HUDEP-2 (cell line): ENCODE results near the gene IFI27L1.
A peak's percentile ranks its signal among the peaks of the same experiment; 100 is the strongest.

ENCODE experiments used
- DNase-seq, 76 experiments: peaks; one replicate each; lab custom pipeline; 2025; ENCODE audit not compliant: unreplicated experiment in 76 of 76; lab: John Stamatoyannopoulos, UW

The IFI27L1 gene

DNA sequence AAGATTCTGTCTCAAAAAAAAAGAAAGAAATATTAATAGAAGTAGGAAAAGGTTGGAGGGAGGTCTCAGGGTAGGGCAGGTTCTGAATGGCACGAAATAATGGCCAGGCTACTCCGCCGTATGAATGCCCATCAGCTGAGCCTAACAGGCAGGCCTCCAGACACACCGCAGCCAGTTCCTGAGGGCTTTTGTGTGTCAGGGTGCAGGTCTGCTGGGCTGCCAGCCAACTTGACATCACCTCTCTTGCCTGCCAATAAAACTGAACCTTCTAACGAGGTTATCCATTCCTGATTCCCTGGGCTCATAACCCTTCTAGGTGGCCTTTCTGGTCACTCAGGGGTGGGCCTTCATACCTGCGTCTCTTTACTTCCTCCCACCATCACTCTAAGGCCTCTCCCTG, 32.4 kb downstream of the IFI27L1 start:
- DNase-seq = peak in 3 of 76 experiments; percentile 4 to 9 (median 9)

- no peak for DNase-seq
Measured at GRCh38 chr14:94113908-94114588, 32.9 kb downstream of the IFI27L1 start.

- DNase-seq = no peak
Measured at GRCh38 chr14:94114589-94115057, 33.5 kb downstream of the IFI27L1 start.

DNA sequence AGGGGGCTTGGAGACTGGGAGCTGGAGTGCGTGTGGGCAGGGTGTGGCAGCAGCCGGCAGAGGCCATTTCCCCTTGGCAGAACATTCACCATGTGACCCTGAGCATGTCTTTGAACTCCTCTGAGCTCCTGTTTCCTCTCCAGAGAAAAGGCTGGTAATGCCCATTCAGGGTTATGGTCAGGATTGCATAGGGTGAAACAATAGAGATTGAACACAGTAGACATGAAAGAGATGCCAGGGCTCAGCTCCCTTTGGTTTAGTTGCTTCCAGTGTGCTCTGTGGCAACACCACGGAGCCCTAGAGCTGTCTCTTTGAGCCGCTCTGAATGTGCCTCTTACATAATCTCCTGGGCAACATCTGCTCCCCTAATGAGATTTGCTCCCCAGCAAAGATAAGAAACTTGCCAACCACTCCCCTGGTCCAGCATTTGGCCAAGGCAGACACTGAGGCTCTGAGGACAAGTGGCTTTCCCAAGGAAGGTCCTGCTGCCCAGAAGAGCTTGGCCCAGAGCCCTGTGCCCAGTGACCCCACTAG, 34.0 kb downstream of the IFI27L1 start:
- peak in 70 of 76 experiments; percentile 6 to 83 (median 46) for DNase-seq

- DNase-seq = no peak
Measured at GRCh38 chr14:94115631-94116030, 34.5 kb downstream of the IFI27L1 start.

DNA sequence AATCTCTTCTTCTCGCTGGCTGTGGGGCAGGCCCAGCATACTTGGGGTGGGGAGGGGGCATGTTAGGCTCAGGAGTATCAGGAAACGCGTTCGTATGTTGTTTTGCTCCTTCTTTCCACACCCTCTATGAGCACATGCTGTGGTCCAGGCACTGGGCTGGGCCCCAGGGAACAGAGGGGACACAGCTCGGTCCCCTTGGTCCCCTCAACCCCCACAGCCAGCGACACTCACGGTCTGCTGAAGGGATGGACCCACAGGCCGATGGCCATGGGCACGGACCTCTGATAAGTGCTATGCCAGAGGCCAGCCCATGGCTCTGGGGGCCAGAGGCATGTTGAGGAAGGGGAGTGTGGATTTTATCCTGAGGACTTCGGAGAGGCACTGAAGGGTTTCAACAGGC, 35.6 kb downstream of the IFI27L1 start:
- no peak for DNase-seq

GRCh38 chr14:94117856-94118255, 36.7 kb downstream of the IFI27L1 start:
- DNase-seq = no peak

DNA sequence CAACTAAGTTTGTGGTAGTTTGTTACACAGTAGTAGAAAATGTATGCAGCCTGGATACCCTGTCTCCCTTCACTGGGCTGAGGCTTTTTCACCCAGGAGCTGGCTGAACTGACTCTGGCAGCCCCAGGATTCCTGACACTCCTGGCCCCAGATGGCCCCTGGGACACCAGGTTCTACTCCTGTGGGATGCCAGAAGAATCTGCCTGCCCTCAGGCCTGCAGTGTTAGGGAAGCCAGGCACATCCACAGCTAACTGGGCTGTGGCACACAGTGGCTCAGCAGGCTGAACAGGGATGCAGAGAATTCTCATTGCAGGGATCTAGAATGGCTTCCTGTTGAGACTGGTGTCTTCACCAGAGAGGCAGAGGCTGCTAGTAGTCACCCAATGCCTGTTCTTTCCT, 38.0 kb downstream of the IFI27L1 start:
- DNase-seq = no peak

DNA sequence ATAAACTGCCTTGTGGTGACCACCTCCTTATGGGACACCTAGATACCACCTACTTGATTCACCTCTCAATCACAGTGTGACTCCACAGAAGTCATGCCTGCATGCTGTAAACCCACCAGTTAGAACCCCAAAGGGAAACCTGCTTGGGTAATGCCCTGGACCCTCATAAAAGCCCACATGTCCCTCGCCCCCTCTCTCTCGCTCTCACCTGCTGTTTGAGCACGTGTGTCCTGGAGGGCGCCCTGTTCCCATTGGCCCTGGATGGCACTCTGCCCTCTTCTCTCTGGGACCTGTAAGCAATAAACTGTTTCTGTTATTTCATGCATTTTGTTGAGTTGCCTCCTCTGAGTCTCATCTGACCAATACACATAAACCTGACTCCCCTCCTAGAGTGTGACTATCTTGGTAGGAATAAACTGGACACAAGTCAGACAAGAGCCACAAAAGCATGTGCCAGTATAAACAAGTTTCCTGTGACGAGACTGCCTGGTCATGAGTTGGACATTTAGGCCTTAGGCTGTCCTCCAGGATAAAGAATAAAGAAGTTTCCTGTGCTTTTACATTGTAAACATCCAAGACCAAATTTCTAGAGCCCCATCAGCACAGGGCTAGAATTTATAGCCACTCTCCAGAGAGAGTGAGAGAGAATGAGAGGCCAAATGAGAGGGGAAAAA, 39.7 kb downstream of the IFI27L1 start:
- DNase-seq = no peak

GRCh38 chr14:94121485-94121884, 40.4 kb downstream of the IFI27L1 start:
- no peak for DNase-seq

- DNase-seq = no peak
Measured at GRCh38 chr14:94122438-94122837, 41.3 kb downstream of the IFI27L1 start.

- DNase-seq = no peak
Measured at GRCh38 chr14:94123296-94123695, 42.2 kb downstream of the IFI27L1 start.

- no peak for DNase-seq
Measured at GRCh38 chr14:94123868-94124267, 42.8 kb downstream of the IFI27L1 start.

DNA sequence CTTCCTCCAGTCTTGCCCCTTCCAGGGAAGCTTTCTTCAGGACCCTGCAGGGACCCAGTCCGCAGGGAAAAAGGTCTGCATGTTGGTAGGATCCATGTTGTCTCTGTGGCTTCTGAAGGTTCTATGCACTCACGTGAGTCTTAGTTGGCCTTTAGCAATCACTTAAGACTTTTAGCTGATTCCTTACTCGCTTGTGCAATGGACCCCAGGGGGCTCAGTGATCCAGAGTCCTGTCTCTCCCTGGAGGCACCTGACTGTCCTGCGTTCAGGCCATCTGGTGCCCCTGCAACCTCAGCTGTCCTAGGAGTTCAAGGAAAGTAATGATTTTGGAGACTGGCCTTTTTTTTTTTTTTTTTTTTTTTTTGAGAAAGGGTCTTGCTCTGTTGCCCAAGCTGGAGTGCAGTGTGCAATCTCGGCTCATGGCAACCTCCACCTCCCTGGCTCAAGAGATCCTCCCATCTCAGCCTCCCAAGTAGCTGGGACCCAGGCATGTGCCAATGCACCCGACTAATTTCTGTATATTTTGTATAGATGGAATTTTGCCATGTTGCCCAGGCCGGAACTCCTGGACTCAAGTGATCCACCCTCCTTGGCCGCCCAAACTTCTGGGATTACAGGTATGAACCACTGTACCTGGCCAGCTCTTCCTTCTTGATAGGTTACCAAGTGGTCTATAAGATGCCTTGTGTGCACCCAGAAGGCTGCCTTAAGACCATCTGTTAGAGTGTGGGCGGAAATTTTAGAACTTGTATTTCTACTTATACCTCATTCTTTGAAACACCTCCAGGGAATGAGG, 43.7 kb downstream of the IFI27L1 start:
- DNase-seq = no peak

DNA sequence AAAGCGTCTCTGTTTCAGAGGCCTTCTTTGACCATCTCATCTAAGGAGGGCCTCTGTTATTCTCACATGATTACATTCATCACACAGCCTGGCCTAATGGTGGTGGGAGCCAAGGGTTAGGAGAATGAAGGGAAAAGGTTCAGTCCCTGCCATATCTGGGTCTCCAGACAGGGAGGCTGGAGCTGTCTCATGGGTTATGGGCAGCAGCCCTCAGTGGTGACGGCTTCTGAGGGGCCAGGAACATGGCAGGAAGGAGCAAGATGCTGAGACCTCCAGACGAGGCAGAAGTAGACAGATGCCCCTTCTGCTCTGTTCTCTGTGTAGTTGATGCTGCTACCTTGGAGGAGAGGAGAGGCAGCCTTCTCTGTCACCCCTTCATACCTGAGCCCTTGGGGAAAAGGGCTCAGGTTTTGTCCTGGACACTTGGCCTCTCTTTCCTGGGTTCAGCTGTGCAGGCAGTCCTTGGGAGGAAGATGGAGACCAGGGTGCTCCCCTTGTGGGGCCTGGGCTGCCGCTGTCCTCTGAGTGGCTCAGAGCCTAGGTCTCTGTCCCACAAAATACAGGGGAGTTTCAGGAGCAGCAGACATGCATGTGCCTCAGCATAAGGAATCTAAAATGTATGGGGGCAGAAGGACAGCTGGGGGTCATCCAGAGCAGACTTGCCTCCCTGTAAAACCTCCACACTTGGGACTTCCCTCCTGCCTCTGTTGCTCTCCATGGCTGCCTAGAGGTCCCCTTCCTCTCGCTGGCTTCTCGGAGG, 44.7 kb downstream of the IFI27L1 start:
- no peak for DNase-seq

- no peak for DNase-seq
Measured at GRCh38 chr14:94126419-94126677, 45.2 kb downstream of the IFI27L1 start.

DNA sequence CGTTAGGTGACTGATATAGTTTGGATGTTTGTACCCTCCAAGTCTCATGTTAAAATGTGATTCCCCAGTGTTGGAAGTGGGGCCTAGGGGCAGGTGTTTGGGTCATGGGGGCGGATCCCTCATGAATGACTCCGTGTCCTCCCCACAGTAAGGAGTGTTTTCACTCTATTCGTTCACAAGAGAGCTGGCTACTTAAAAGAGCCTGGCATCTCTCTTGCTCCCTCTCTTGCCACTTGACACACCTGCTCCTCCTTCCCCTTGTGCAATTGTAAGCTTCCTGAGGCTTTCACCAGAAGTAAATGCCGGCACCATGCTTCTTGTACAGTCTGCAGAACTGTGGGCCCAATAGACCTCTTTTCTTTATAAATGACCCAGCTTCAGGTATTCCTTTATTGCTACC, 45.7 kb downstream of the IFI27L1 start:
- no peak for DNase-seq

DNA sequence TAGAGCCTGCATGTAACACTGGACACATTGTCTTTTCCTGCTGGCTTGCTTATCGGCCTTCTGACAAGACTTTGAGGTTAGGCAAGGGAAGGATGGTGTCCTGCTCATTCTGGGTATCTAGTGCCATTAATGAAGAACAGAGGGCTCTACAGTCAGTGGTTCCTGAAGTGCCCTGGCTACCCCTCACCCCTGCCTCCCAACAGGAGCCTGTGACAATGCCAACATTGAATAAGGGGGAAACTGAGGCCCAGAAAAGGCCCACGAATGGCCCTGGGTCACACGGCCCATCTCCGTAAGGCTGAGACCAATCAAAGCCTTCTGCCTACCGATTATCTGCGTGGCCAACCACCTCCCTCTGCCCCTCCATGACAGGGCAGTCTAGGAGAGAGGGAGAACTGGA, 46.2 kb downstream of the IFI27L1 start:
- no peak for DNase-seq

- no peak for DNase-seq
Measured at GRCh38 chr14:94128216-94128839, 47.2 kb downstream of the IFI27L1 start.

DNA sequence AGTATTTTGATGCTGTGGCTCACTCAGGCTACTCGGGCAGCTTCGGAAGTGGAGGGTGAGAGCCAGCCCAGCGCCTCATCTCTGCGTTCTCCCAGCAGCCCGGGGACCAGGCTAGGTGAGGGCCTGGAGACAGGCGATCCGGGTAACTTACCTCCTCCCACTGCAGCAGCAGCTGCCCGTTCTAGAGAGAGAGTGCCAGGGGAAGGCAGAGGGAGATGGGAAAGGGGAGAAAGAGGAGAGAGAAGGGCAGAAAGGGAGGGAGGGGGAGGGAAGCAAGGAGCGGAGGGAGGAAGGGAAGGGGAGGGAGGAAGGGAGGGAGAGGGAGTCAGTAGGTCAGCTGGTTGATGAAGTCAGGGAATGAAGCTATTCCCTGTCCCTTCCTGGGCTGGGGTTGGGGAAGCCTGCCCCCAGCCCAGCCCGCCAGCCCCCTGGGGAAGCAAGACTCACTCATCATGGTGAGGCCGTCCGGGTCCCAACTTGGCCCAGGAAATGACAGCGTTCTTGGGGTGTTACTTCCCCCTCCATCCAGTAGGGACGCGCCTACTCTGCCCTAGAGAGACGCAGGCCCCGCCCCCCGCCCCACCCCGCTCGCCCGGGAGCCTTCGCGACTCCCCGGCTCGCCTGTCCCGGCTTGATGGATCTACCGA, 48.1 kb downstream of the IFI27L1 start, which contains the start of gene IFI27L2:
Gene IFI27L2 (minus strand): TSS at position 494 of the 647 bp plus-strand sequence. CDS start 40 bp downstream, at position 454.
- peak in 66 of 76 experiments; percentile 3 to 72 (median 46) for DNase-seq
